ENCODE results near the gene MIF4GD. TPM values are rescaled to one million over a fixed set of nuclear protein-coding genes. Genes with fewer than 3 reads are reported as not detected.

MIF4GD gene
- total RNA-seq, 6 experiments from 2014 or later, result 7.3 to 21.9 (median 8.2) TPM

- DNase-seq, result peak; percentile 83 to 86 (median 86)
- TF ChIP-seq POLR2A (IDR thresholded peaks at IDR 0.05) (peak; percentile 6), CTCF (IDR thresholded peaks at IDR 0.05) (peak; percentile 56 to 97 (median 86))
- peaks cover 0 to 15% (median 6%) of the 10 kb centered on the region in 4 donors for H3K4me1 ChIP-seq
- no peaks in the 10 kb centered on the region for H3K27me3 ChIP-seq
- H3K4me3 ChIP-seq, result peak overlapping the region; percentile 62 to 93 (median 86)
- WGBS (ENCODE audit: insufficient coverage, low coverage, low lambda C conversion rate, missing lambda C conversion rate), result 0% methylated on average over 35 of the region's 74 CpGs
- no peaks in the 10 kb centered on the region for H3K9me3 ChIP-seq
- peak; percentile 75 to 91 (median 84) for ATAC-seq
- peak overlapping the region; percentile 12 to 88 (median 43) for H3K27ac ChIP-seq
- intact Hi-C loops (cut with DNase I), result loop anchor here in 1 of 2 donors (10.0 kb wide), 1 partner anchor 143 kb away; no protein-coding TSS in a partner anchor
- H3K36me3 ChIP-seq, result peaks cover 0 to 4% (median 2%) of the 10 kb centered on the region in 4 donors
Observed at GRCh38 chr17:75271233-75271954, 363 bp upstream of the MIF4GD start.

- no peaks in the 10 kb centered on the region for H3K27me3 ChIP-seq
- H3K9me3 ChIP-seq, result no peaks in the 10 kb centered on the region
- peak overlapping the region; percentile 79 to 88 (median 87) for H3K27ac ChIP-seq
- H3K4me3 ChIP-seq, result peak overlapping the region; percentile 81 to 93 (median 86)
- ATAC-seq (peak; percentile 57 to 65 (median 63)), DNase-seq (peak; percentile 73 to 77 (median 73))
- intact Hi-C loops (cut with DNase I), result loop anchor here in 1 of 2 donors (10.0 kb wide), 1 partner anchor 144 kb away; no protein-coding TSS in a partner anchor
- H3K4me1 ChIP-seq, result peaks cover 0 to 15% (median 6%) of the 10 kb centered on the region in 4 donors
- WGBS (ENCODE audit: insufficient coverage, low coverage, low lambda C conversion rate, missing lambda C conversion rate), result 3% methylated on average over 15 of the region's 47 CpGs
- TF ChIP-seq POLR2A (IDR thresholded peaks at IDR 0.05) (no peak), CTCF (IDR thresholded peaks at IDR 0.05) (peak in 3 of 4 donors; percentile 27 to 37 (median 30))
- H3K36me3 ChIP-seq, result peaks cover 0 to 15% (median 6%) of the 10 kb centered on the region in 4 donors
Observed at GRCh38 chr17:75270218-75270965, 639 bp downstream of the MIF4GD start.

GRCh38 chr17:75269844-75270217, 1.2 kb downstream of the MIF4GD start:
- Histone ChIP-seq H3K9me3 (no peaks in the 10 kb centered on the region), H3K4me3 (peak overlapping the region; percentile 81 to 93 (median 86)), H3K4me1 (peaks cover 0 to 15% (median 6%) of the 10 kb centered on the region in 4 donors), H3K36me3 (peaks cover 0 to 15% (median 7%) of the 10 kb centered on the region in 4 donors), H3K27ac (peak overlapping the region; percentile 79 to 88 (median 87)), H3K27me3 (no peaks in the 10 kb centered on the region)
- ATAC-seq, result no peak
- intact Hi-C loops (cut with DNase I), result loop anchor here in 1 of 2 donors (10.0 kb wide), 1 partner anchor 145 kb away; no protein-coding TSS in a partner anchor
- TF ChIP-seq CTCF (IDR thresholded peaks at IDR 0.05), result no peak
- TF ChIP-seq POLR2A (IDR thresholded peaks at IDR 0.05), result no peak
- DNase-seq, result no peak
- WGBS (ENCODE audit: insufficient coverage, low coverage, low lambda C conversion rate, missing lambda C conversion rate), result no CpG with 5 or more reads among the region's 6 CpGs

GRCh38 chr17:75267411-75268232, 3.4 kb downstream of the MIF4GD start:
- H3K27ac ChIP-seq, result no peak overlapping the region
- H3K27me3 ChIP-seq, result no peaks in the 10 kb centered on the region
- H3K4me3 ChIP-seq, result no peak overlapping the region
- peaks cover 0 to 17% (median 6%) of the 10 kb centered on the region in 4 donors for H3K4me1 ChIP-seq
- no peak for TF ChIP-seq POLR2A (IDR thresholded peaks at IDR 0.05)
- TF ChIP-seq CTCF (IDR thresholded peaks at IDR 0.05), result no peak
- H3K9me3 ChIP-seq, result no peaks in the 10 kb centered on the region
- 52% methylated on average over 6 of the region's 14 CpGs for WGBS (ENCODE audit: insufficient coverage, low coverage, low lambda C conversion rate, missing lambda C conversion rate)
- ATAC-seq (no peak), DNase-seq (no peak)
- intact Hi-C loops (cut with DNase I), result no loop called here
- peaks cover 0 to 27% (median 9%) of the 10 kb centered on the region in 4 donors for H3K36me3 ChIP-seq
